Astrocyte (in vitro differentiated cells and primary cell): ENCODE data around the gene ARCN1.

Experiments
- CTCF ChIP-seq: IDR thresholded peaks from 2 replicates; pipeline ENCODE4 v1.5.1; 2011; ENCODE audit warnings: low read depth, mild to moderate bottlenecking, inconsistent platforms, low read length, moderate library complexity; ENCODE audit not compliant: insufficient read depth
- EZH2 ChIP-seq: IDR thresholded peaks from 2 replicates; pipeline ENCODE4 v1.6.1; 2012; ENCODE audit warnings: mild to moderate bottlenecking, low read length, inconsistent platforms; ENCODE audit not compliant: insufficient read depth

- no peak for TF ChIP-seq CTCF
- no peak for TF ChIP-seq EZH2
Observed at GRCh38 chr11:118645066-118645715, 73.0 kb downstream of the ARCN1 start.
